SK-N-SH treated with all-trans-retinoic acid at 6 μM for 48 hours (cell line): ENCODE measurements around the gene S100A2.
"Not testable (repeated sequence)": the region's sequence is repeated elsewhere in the genome, so short reads cannot be mapped to it uniquely, and the experiment has no call there.

Experiments
- ATAC-seq: fragments of 200-7000 bp; cut with Tn5 transposase; 3 replicates; pipeline ENCODE4 v1.9.1; 2020; ENCODE audit warnings: mild to moderate bottlenecking, moderate library complexity
- ARNTL ChIP-seq: fragments of 450-650 bp; formaldehyde crosslinking; IDR thresholded peaks from 2 replicates; pipeline ENCODE4 v1.5.0; 2020; ENCODE audit warnings: low read depth, mild to moderate bottlenecking, moderate library complexity, borderline replicate concordance
- BACH2 ChIP-seq: fragments of 250-450 bp; sonication (Bioruptor Pico); IDR thresholded peaks from 2 replicates; pipeline ENCODE4 v1.9.0; 2021; ENCODE audit warnings: mild to moderate bottlenecking, borderline replicate concordance
- CSDC2 ChIP-seq: fragments of 250-450 bp; sonication (Bioruptor Pico); IDR thresholded peaks from 2 replicates; pipeline ENCODE4 v1.5.0; 2020; ENCODE audit warnings: mild to moderate bottlenecking, moderate library complexity
- CSRNP3 ChIP-seq: fragments of 250-450 bp; sonication (Bioruptor Pico); IDR thresholded peaks from 2 replicates; pipeline ENCODE4 v1.5.1; 2021; ENCODE audit warnings: mild to moderate bottlenecking, moderate library complexity
- ESRRG ChIP-seq: fragments of 250-450 bp; sonication (Bioruptor Pico); IDR thresholded peaks from 2 replicates; pipeline ENCODE4 v1.6.1; 2021; ENCODE audit warnings: mild to moderate bottlenecking
- GLIS3 ChIP-seq: fragments of 250-450 bp; sonication (Bioruptor Pico); IDR thresholded peaks from 2 replicates; pipeline ENCODE4 v1.5.0; 2020; ENCODE audit warnings: mild to moderate bottlenecking, moderate library complexity
- OSR1 ChIP-seq: fragments of 250-450 bp; sonication (Bioruptor Pico); IDR thresholded peaks from 2 replicates; pipeline ENCODE4 v1.8.0; 2022; ENCODE audit warnings: moderate library complexity, mild to moderate bottlenecking, inconsistent platforms
- POU6F1 ChIP-seq: fragments of 250-450 bp; sonication (Bioruptor Pico); IDR thresholded peaks from 2 replicates; pipeline ENCODE4 v1.8.0; 2021; ENCODE audit warnings: low read depth, mild to moderate bottlenecking, moderate library complexity, borderline replicate concordance
- PPARA ChIP-seq: fragments of 250-450 bp; sonication (Bioruptor Pico); IDR thresholded peaks from 2 replicates; pipeline ENCODE4 v1.5.0; 2020; ENCODE audit warnings: mild to moderate bottlenecking, borderline replicate concordance
- RARB ChIP-seq: fragments of 250-450 bp; sonication (Bioruptor Pico); IDR thresholded peaks from 2 replicates; pipeline ENCODE4 v1.8.0; 2021; ENCODE audit warnings: mild to moderate bottlenecking, moderate library complexity
- TOX ChIP-seq: fragments of 250-450 bp; sonication (Bioruptor Pico); IDR thresholded peaks from 2 replicates; pipeline ENCODE4 v1.8.0; 2021; ENCODE audit warnings: mild to moderate bottlenecking, moderate library complexity, borderline replicate concordance
- TSHZ2 ChIP-seq: fragments of 250-450 bp; sonication (Bioruptor Pico); IDR thresholded peaks from 2 replicates; pipeline ENCODE4 v1.5.0; 2020; ENCODE audit warnings: mild to moderate bottlenecking, moderate library complexity
- ZC3H10 ChIP-seq: fragments of 250-450 bp; sonication (Bioruptor Pico); IDR thresholded peaks from 2 replicates; pipeline ENCODE4 v1.5.1; 2021; ENCODE audit warnings: mild to moderate bottlenecking, moderate library complexity
- ZFP30 ChIP-seq: fragments of 450-650 bp; formaldehyde crosslinking; IDR thresholded peaks from 2 replicates; pipeline ENCODE4 v1.5.0; 2022; ENCODE audit warnings: mild to moderate bottlenecking, moderate library complexity
- ZNF565 ChIP-seq: fragments of 450-650 bp; formaldehyde crosslinking; conservative IDR thresholded peaks from 2 replicates; pipeline ENCODE4 v1.5.0; 2020; ENCODE audit warnings: low read depth, mild to moderate bottlenecking, moderate library complexity
- ZNF70 ChIP-seq: fragments of 450-650 bp; formaldehyde crosslinking; IDR thresholded peaks from 2 replicates; pipeline ENCODE4 v1.5.0; 2020; ENCODE audit warnings: mild to moderate bottlenecking, moderate library complexity
- ZNF8 ChIP-seq: fragments of 450-650 bp; formaldehyde crosslinking; IDR thresholded peaks from 2 replicates; pipeline ENCODE4 v1.5.0; 2020; ENCODE audit warnings: mild to moderate bottlenecking, moderate library complexity

The S100A2 gene

GRCh38 chr1:153527023-153527682 lies 38.5 kb downstream of the S100A2 start:
- no peak for ATAC-seq
- TF ChIP-seq ARNTL (CRISPR knock-in tag): no peak
- TF ChIP-seq TOX (CRISPR knock-in tag): no peak
- TF ChIP-seq TSHZ2 (CRISPR knock-in tag): no peak
- no peak for TF ChIP-seq ESRRG
- TF ChIP-seq CSDC2: no peak
- TF ChIP-seq PPARA: no peak
- TF ChIP-seq ZNF565 (CRISPR knock-in tag): no peak
- TF ChIP-seq ZC3H10: no peak
- TF ChIP-seq POU6F1 (CRISPR knock-in tag): no peak
- TF ChIP-seq CSRNP3 (CRISPR knock-in tag): no peak
- TF ChIP-seq ZNF8 (CRISPR knock-in tag): no peak
- TF ChIP-seq GLIS3: no peak
- no peak for TF ChIP-seq BACH2 (CRISPR knock-in tag)
- TF ChIP-seq, all 23 proteins: peak for 0

GRCh38 chr1:153526132-153526543 lies 39.5 kb downstream of the S100A2 start:
- peak; percentile 57 for ATAC-seq
- TF ChIP-seq ZFP30 (no peak), ZNF565 (CRISPR knock-in tag) (no peak), PPARA (no peak)
- TF ChIP-seq, all 23 proteins: peak for 0

GRCh38 chr1:153525088-153525728 lies 40.4 kb downstream of the S100A2 start:
- no peak for TF ChIP-seq GLIS3
- TF ChIP-seq OSR1 (CRISPR knock-in tag): no peak
- TF ChIP-seq ARNTL (CRISPR knock-in tag): no peak
- no peak for TF ChIP-seq ZNF70
- no peak for TF ChIP-seq ZNF565 (CRISPR knock-in tag)
- TF ChIP-seq PPARA: no peak
- TF ChIP-seq CSDC2: no peak
- TF ChIP-seq ZC3H10: no peak
- TF ChIP-seq BACH2 (CRISPR knock-in tag): no peak
- no peak for TF ChIP-seq RARB (CRISPR knock-in tag)
- TF ChIP-seq, all 23 proteins: peak for 0
- ATAC-seq: peak; percentile 68

- ATAC-seq: not testable (repeated sequence)
Observed at GRCh38 chr1:153522353-153523048, 43.1 kb downstream of the S100A2 start.

- ATAC-seq: not testable (repeated sequence)
Observed at GRCh38 chr1:153521808-153522207, 43.8 kb downstream of the S100A2 start.
